H1 (cell line): ENCODE results near the gene GFY. TPM values are rescaled to one million over a fixed set of nuclear protein-coding genes. Genes with fewer than 3 reads are reported as not detected.

ENCODE experiments used
- CTCF ChIA-PET: fragments of 300-600 bp; sonication (Branson Sonifier 250); formaldehyde crosslinking; loops from one replicate; lab custom pipeline; 2021; ENCODE audit not compliant: partially characterized antibody; lab: Charles Lee
- POLR2A ChIA-PET: fragments of 300-600 bp; sonication (Branson Sonifier 250); formaldehyde crosslinking; loops from one replicate; lab custom pipeline; 2021; ENCODE audit warnings: inconsistent platforms; ENCODE audit not compliant: partially characterized antibody; lab: Charles Lee
- DNase-seq, 2 experiments: peaks; one replicate each; pipeline versions ENCODE4 v3.0.0 to v3.0.0-alpha.2; 2010 to 2022; ENCODE audit warnings: low spot score in 2 of 2, low read depth in 1 of 2, mixed read lengths in 1 of 2
- FAIRE-seq: peaks from 2 replicates; lab custom pipeline; 2011; peaks lifted over from hg19 to GRCh38; lab: Jason Lieb, UNC
- H2AFZ ChIP-seq: 2 replicates; pipeline ENCODE4 v1.8.1; 2012; ENCODE audit warnings: low read length, inconsistent platforms
- H2AK5ac ChIP-seq: 2 replicates; pipeline ENCODE4 v1.6.1; 2013; ENCODE audit warnings: low read depth, low read length
- H2BK120ac ChIP-seq: replicated peaks from 2 replicates; pipeline ENCODE3; 2013; ENCODE audit warnings: low read depth, low read length, inconsistent platforms
- H2BK12ac ChIP-seq: 2 replicates; pipeline ENCODE4 v1.6.1; 2013; ENCODE audit warnings: low read depth, low read length
- H2BK15ac ChIP-seq: 2 replicates; pipeline ENCODE4 v1.6.1; 2013; ENCODE audit warnings: low read length
- H2BK20ac ChIP-seq: 2 replicates; pipeline ENCODE4 v1.6.1; 2013; ENCODE audit warnings: low read length
- H2BK5ac ChIP-seq: 2 replicates; pipeline ENCODE4 v1.6.1; 2013; ENCODE audit warnings: low read depth, low read length
- H3K14ac ChIP-seq: 2 replicates; pipeline ENCODE4 v1.6.1; 2013; ENCODE audit warnings: inconsistent platforms; ENCODE audit not compliant: insufficient read length
- H3K18ac ChIP-seq: 2 replicates; pipeline ENCODE4 v1.6.1; 2013; ENCODE audit warnings: low read length; ENCODE audit errors: extremely low read depth
- H3K23ac ChIP-seq: 2 replicates; pipeline ENCODE4 v1.6.1; 2013; ENCODE audit warnings: inconsistent platforms; ENCODE audit not compliant: insufficient read length
- H3K23me2 ChIP-seq: 2 replicates; pipeline ENCODE4 v1.6.1; 2013; ENCODE audit warnings: low read depth, low read length
- H3K27ac ChIP-seq: 2 replicates; pipeline ENCODE4 v1.6.1; 2011; ENCODE audit warnings: low read depth, low read length, inconsistent platforms
- H3K27me3 ChIP-seq, 4 experiments: replicated peaks in 1 of 4; 1 replicate in 1 of 4; 2 replicates in 3 of 4; pipeline versions ENCODE4 v1.6.1 to v1.8.1; 2011 to 2013; ENCODE audit warnings: low read length in 3 of 4, mild to moderate bottlenecking in 3 of 4, inconsistent platforms in 2 of 4, mixed read lengths in 2 of 4, moderate library complexity in 1 of 4; ENCODE audit not compliant: control insufficient read depth in 3 of 4, insufficient read depth in 3 of 4; ENCODE audit errors: extremely low read depth in 1 of 4
- H3K36me3 ChIP-seq, 4 experiments: 2 replicates each; pipeline versions ENCODE4 v1.6.1 to v1.8.1; 2011 to 2013; ENCODE audit warnings: mild to moderate bottlenecking in 4 of 4, low read length in 3 of 4, moderate library complexity in 2 of 4, control low read depth in 1 of 4, inconsistent platforms in 1 of 4; ENCODE audit not compliant: insufficient read depth in 4 of 4, control insufficient read depth in 2 of 4
- H3K4ac ChIP-seq: replicated peaks from 2 replicates; pipeline ENCODE3; 2013; ENCODE audit warnings: low read length, low read depth, mixed read lengths, inconsistent platforms; ENCODE audit not compliant: insufficient read length
- H3K4me1 ChIP-seq, 4 experiments: replicated peaks in 1 of 4; 1 replicate in 1 of 4; 2 replicates in 3 of 4; pipeline versions ENCODE4 v1.6.1 to v1.8.1; 2011 to 2013; ENCODE audit warnings: low read length in 3 of 4, inconsistent platforms in 2 of 4, mixed read lengths in 1 of 4; ENCODE audit not compliant: insufficient read depth in 4 of 4, control insufficient read depth in 3 of 4
- H3K4me2 ChIP-seq, 2 experiments: 2 replicates each; pipeline versions ENCODE4 v1.6.1 to v1.8.1; 2011 to 2013; ENCODE audit warnings: low read depth in 2 of 2, low read length in 2 of 2, control low read depth in 1 of 2, inconsistent platforms in 1 of 2, mild to moderate bottlenecking in 1 of 2; ENCODE audit not compliant: insufficient read depth in 1 of 2
- H3K4me3 ChIP-seq, 4 experiments: fragments of 200-600, 300-600 bp in 1 of 4; sonication (generic), shearing (Covaris generic), sonication (Bioruptor Twin) in 1 of 4; 2 replicates each; pipeline versions ENCODE4 v1.5.1 to v1.8.1; 2011 to 2016; ENCODE audit warnings: low read length in 4 of 4, low read depth in 3 of 4, control low read depth in 2 of 4, inconsistent platforms in 2 of 4, mild to moderate bottlenecking in 2 of 4, mixed read lengths in 1 of 4, moderate library complexity in 1 of 4; ENCODE audit not compliant: insufficient read depth in 2 of 4; ENCODE audit errors: extremely low read depth in 1 of 4
- H3K56ac ChIP-seq: replicated peaks from 2 replicates; pipeline ENCODE3; 2013; ENCODE audit warnings: low read depth, mild to moderate bottlenecking, mixed read lengths, low read length, inconsistent platforms; ENCODE audit not compliant: insufficient read length
- H3K79me1 ChIP-seq: 2 replicates; pipeline ENCODE4 v1.6.1; 2013; ENCODE audit warnings: low read depth, low read length, control low read depth
- H3K79me2 ChIP-seq, 2 experiments: 2 replicates each; pipeline versions ENCODE4 v1.6.1 to v1.8.1; 2012 to 2013; ENCODE audit warnings: low read length in 2 of 2, mild to moderate bottlenecking in 2 of 2, inconsistent platforms in 1 of 2; ENCODE audit not compliant: insufficient read depth in 2 of 2, control insufficient read depth in 1 of 2
- H3K9ac ChIP-seq, 4 experiments: replicated peaks in 1 of 4; 1 replicate in 1 of 4; 2 replicates in 3 of 4; pipeline versions ENCODE4 v1.6.1 to v1.8.1; 2011 to 2013; ENCODE audit warnings: low read depth in 3 of 4, low read length in 3 of 4, control low read depth in 2 of 4, mild to moderate bottlenecking in 2 of 4, moderate library complexity in 2 of 4, inconsistent platforms in 1 of 4; ENCODE audit errors: extremely low read depth in 1 of 4
- H3K9me3 ChIP-seq, 2 experiments: 2 replicates each; pipeline versions ENCODE4 v1.6.1 to v1.8.1; 2012 to 2013; ENCODE audit warnings: mild to moderate bottlenecking in 2 of 2, moderate library complexity in 2 of 2, control low read depth in 1 of 2, inconsistent platforms in 1 of 2, low read depth in 1 of 2, low read length in 1 of 2, mixed read lengths in 1 of 2; ENCODE audit not compliant: insufficient read depth in 2 of 2
- H4K20me1 ChIP-seq, 2 experiments: replicated peaks in 1 of 2; 2 replicates each; pipeline versions ENCODE3 to v1.8.1; 2011 to 2013; ENCODE audit warnings: inconsistent platforms in 2 of 2, low read length in 2 of 2, mild to moderate bottlenecking in 1 of 2; ENCODE audit not compliant: insufficient read depth in 2 of 2, control insufficient read depth in 1 of 2
- H4K5ac ChIP-seq: 2 replicates; pipeline ENCODE4 v1.6.1; 2013; ENCODE audit warnings: low read length, low read depth, mixed read lengths, inconsistent platforms; ENCODE audit not compliant: insufficient read length
- H4K8ac ChIP-seq: 2 replicates; pipeline ENCODE4 v1.8.0; 2013; ENCODE audit warnings: mild to moderate bottlenecking, moderate library complexity, low read length, inconsistent platforms; ENCODE audit not compliant: insufficient read depth; ENCODE audit errors: extremely low read depth
- H4K91ac ChIP-seq: replicated peaks from 2 replicates; pipeline ENCODE3; 2013; ENCODE audit warnings: low read length, mixed read lengths, inconsistent platforms; ENCODE audit not compliant: insufficient read length
- MAFK ChIP-seq: IDR thresholded peaks from 2 replicates; pipeline ENCODE4 v1.6.1; 2012; ENCODE audit warnings: low read depth, mild to moderate bottlenecking, improper control_type of control experiment, low read length
- TAF7 ChIP-seq: optimal IDR thresholded peaks from 2 replicates; pipeline ENCODE3; 2011; ENCODE audit warnings: low read depth, mild to moderate bottlenecking, inconsistent platforms, low read length, moderate library complexity, borderline replicate concordance
- WGBS, 2 experiments: shearing (Covaris generic) in 1 of 2; methylation state at CpG; one replicate each; pipeline versions ENCODE4 v1.1.6 to v1.1.7; 2013 to 2015; ENCODE audit warnings: low lambda C conversion rate in 2 of 2, mixed read lengths in 2 of 2, inconsistent platforms in 1 of 2, low coverage in 1 of 2, missing lambda C conversion rate in 1 of 2; ENCODE audit not compliant: insufficient replicate concordance in 2 of 2, insufficient coverage in 1 of 2, insufficient read length in 1 of 2; ENCODE audit errors: extremely low coverage in 1 of 2, missing lambda C conversion rate in 1 of 2; 5-methylcytosine and 5-hydroxymethylcytosine counted together
- polyA plus RNA-seq, 7 experiments: library from polyadenylated mRNA; depleted of rRNA in 3 of 7; stranded (reverse) in 5 of 7; unstranded in 2 of 7; fragments of >200 nt in 5 of 7; fragments of 200-250 nt in 2 of 7; gene quantifications; 1 replicate in 5 of 7; 2 replicates in 1 of 7; 4 replicates in 1 of 7; pipeline versions ENCODE4 v1.2.1 to v1.2.3, GENCODE V29; 2011 to 2013; ENCODE audit warnings: missing spikeins in 2 of 7, mixed read lengths in 2 of 7
- total RNA-seq: library from RNA; stranded (reverse); fragmentation: NEBNext Ultra II Directional; extraction: Animal tissue kit (Norgen Biotek cat#: 25700); gene quantifications from 2 replicates; pipeline ENCODE4 v1.2.1, GENCODE V29; 2021
- TF ChIP-seq, protein P1 (sequence below): IDR thresholded peaks from 2 replicates; pipeline ENCODE4 v1.6.1; 2012; ENCODE audit warnings: inconsistent platforms

Gene GFY
- total and polyA plus RNA-seq, 2 of the 8 experiments (the other 6 are each of a cell fraction or from before 2014, with no cell fraction given), result 0.68 to 0.93 TPM

- H2AK5ac ChIP-seq, result no peak overlapping the region
- H3K4ac ChIP-seq, result no peak overlapping the region
- no peaks in the 10 kb centered on the region for H4K20me1 ChIP-seq
- 0 out of 2 replicates have a peak overlapping the region, but pooled peaks have one; percentile 46 for H2BK15ac ChIP-seq
- no peak overlapping the region for H3K27ac ChIP-seq
- ChIA-PET POLR2A (interaction anchor here (1.1 to 6.8 kb wide), 3 partner anchors 11 to 26 kb away, joined by 4 to 50 read pairs (median 5); partner anchors contain the start of genes ALDH16A1 and RPS11), CTCF (interaction anchor here (2.7 kb wide), 1 partner anchor 9 kb away, joined by 15 read pairs; no protein-coding TSS in a partner anchor)
- H3K4me2 ChIP-seq, result no peak overlapping the region
- H3K56ac ChIP-seq, result no peak overlapping the region
- H2BK12ac ChIP-seq, result 0 out of 2 replicates have a peak overlapping the region, but pooled peaks have one; percentile 75
- DNase-seq, result no peak
- no peak overlapping the region for H2AFZ ChIP-seq
- H3K4me1 ChIP-seq, result peaks cover 0 to 8% (median 3%) of the 10 kb centered on the region in 4 experiments; a peak in 6 of 7 replicates
- TF ChIP-seq MAFK (no peak), TAF7 (no peak)
- TF ChIP-seq, protein P1, sequence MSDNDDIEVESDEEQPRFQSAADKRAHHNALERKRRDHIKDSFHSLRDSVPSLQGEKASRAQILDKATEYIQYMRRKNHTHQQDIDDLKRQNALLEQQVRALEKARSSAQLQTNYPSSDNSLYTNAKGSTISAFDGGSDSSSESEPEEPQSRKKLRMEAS, result 0 out of 2 replicates have a peak, but pooled peaks have one; percentile 1
- no peak overlapping the region for H3K4me3 ChIP-seq
- no peaks in the 10 kb centered on the region for H3K27me3 ChIP-seq
- H3K18ac ChIP-seq, result no peak overlapping the region; the same call in 1 of the 2 replicates
- H3K79me2 ChIP-seq, result no peaks in the 10 kb centered on the region
- H3K23me2 ChIP-seq, result no peaks in the 10 kb centered on the region
- H3K14ac ChIP-seq, result no peak overlapping the region
- 90% methylated on average over 18 of the region's 19 CpGs; no CpG with 5 or more reads in 1 of the 2 experiments for WGBS, 2 experiments
- no peak overlapping the region for H3K23ac ChIP-seq
- no peak overlapping the region for H4K5ac ChIP-seq
- peaks cover 2 to 7% (median 3%) of the 10 kb centered on the region in 4 experiments; a peak in 4 of 8 replicates for H3K36me3 ChIP-seq
- no peak overlapping the region for H2BK5ac ChIP-seq
- FAIRE-seq, result no peak
- peak overlapping the region; percentile 81 for H4K91ac ChIP-seq
- no peak overlapping the region for H2BK120ac ChIP-seq
- no peaks in the 10 kb centered on the region for H3K79me1 ChIP-seq
- H3K9me3 ChIP-seq, result no peaks in the 10 kb centered on the region; a peak in 1 of 4 replicates
- no peak overlapping the region for H2BK20ac ChIP-seq
- no peak overlapping the region for H4K8ac ChIP-seq
- H3K9ac ChIP-seq, result peak overlapping the region in 1 of 4 experiments; percentile 17; a peak in 2 of 7 replicates
These were observed 43.0 kb downstream of the GFY start for GRCh38 chr19:49468199-49468598.
